Measurements from ENCODE around the gene CHRM4.

DNA sequence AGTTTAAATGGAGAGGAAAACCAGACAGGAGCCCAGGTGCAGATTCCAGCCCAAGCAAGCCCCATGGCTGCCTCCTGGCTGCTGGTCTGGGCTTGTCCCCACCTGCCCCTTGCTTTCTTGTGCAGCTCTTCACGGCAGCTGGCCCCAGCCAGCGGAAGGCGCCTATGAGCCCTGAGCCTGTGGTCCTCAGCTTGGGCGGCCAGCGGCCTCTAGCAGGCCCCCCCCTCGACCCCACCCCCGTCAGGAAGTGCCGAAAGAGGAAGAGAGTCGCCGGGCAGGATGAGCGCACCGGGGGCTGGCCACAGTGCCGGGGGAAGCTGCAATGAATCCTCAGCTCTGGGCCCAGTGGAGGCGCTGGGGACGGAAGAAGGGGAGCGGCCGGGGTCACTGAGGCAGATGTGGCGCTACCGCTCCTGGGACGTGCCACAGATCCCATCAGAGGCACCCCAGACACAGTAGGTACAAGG lies 46.4 kb downstream of the CHRM4 start:
- TF ChIP-seq, protein P1, sequence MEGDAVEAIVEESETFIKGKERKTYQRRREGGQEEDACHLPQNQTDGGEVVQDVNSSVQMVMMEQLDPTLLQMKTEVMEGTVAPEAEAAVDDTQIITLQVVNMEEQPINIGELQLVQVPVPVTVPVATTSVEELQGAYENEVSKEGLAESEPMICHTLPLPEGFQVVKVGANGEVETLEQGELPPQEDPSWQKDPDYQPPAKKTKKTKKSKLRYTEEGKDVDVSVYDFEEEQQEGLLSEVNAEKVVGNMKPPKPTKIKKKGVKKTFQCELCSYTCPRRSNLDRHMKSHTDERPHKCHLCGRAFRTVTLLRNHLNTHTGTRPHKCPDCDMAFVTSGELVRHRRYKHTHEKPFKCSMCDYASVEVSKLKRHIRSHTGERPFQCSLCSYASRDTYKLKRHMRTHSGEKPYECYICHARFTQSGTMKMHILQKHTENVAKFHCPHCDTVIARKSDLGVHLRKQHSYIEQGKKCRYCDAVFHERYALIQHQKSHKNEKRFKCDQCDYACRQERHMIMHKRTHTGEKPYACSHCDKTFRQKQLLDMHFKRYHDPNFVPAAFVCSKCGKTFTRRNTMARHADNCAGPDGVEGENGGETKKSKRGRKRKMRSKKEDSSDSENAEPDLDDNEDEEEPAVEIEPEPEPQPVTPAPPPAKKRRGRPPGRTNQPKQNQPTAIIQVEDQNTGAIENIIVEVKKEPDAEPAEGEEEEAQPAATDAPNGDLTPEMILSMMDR (conservative IDR thresholded peaks at IDR 0.05; ENCODE audit: low read length) = no peak
- TF ChIP-seq EZH2phosphoT487 (IDR thresholded peaks at IDR 0.05; ENCODE audit: borderline replicate concordance) = no peak
